Fibroblast of the aortic adventitia (primary cell): ENCODE results near the gene GBP2. TPM values are rescaled to one million over a fixed set of nuclear protein-coding genes. Genes with fewer than 3 reads are reported as not detected.

ENCODE experiments used
- DNase-seq: peaks from one replicate; pipeline ENCODE4 v3.0.0-alpha.2; 2010; ENCODE audit warnings: low read depth
- H3K4me3 ChIP-seq: 2 replicates; pipeline ENCODE4 v1.5.1; 2011; ENCODE audit warnings: low read depth, mild to moderate bottlenecking, control low read depth, low read length, moderate library complexity
- CTCF ChIP-seq: IDR thresholded peaks from 2 replicates; pipeline ENCODE4 v1.5.1; 2011; ENCODE audit warnings: mild to moderate bottlenecking, low read length, control low read depth, inconsistent platforms; ENCODE audit not compliant: insufficient read depth
- total RNA-seq: library from RNA; depleted of rRNA; stranded (reverse); fragments of >200 nt; gene quantifications from 2 replicates; pipeline ENCODE4 v1.2.3, GENCODE V29; 2012; ENCODE audit warnings: low replicate concordance

Gene GBP2
- total RNA-seq, 1 donor, result 19.8 TPM

- DNase-seq, result no peak
- TF ChIP-seq CTCF, result no peak
- no peak overlapping the region for H3K4me3 ChIP-seq
These were observed 22.1 kb upstream of the GBP2 start for GRCh38 chr1:89147678-89148658.

GRCh38 chr1:89146721-89147120, 20.8 kb upstream of the GBP2 start:
- no peak for DNase-seq
- no peak for TF ChIP-seq CTCF
- no peak overlapping the region for H3K4me3 ChIP-seq

- H3K4me3 ChIP-seq, result no peak overlapping the region
- no peak for TF ChIP-seq CTCF
- DNase-seq, result no peak
These were observed 17.6 kb upstream of the GBP2 start for GRCh38 chr1:89143484-89143883.

GRCh38 chr1:89142160-89142559, 16.2 kb upstream of the GBP2 start:
- H3K4me3 ChIP-seq, result no peak overlapping the region
- TF ChIP-seq CTCF, result no peak

GRCh38 chr1:89133747-89134146, 7.8 kb upstream of the GBP2 start:
- DNase-seq, result no peak
- H3K4me3 ChIP-seq, result no peak overlapping the region
- TF ChIP-seq CTCF, result no peak

More at GRCh38 chr1:89142160-89142559, 16.2 kb upstream of the GBP2 start:
- DNase-seq, result no peak

GRCh38 chr1:89130716-89131115, 4.8 kb upstream of the GBP2 start:
- no peak for TF ChIP-seq CTCF
- H3K4me3 ChIP-seq, result no peak overlapping the region
- DNase-seq, result peak; percentile 52
